Stimulated activated CD4-positive, alpha-beta T cell treated with anti-CD3 and anti-CD28 coated beads, TNF-alpha, amount 100 ng/mL, for 4 hours (primary cell): ENCODE data around the gene CROT.

ENCODE experiments used
- DNase-seq, 3 experiments: peaks; one replicate each; pipeline ENCODE4 v3.0.0-alpha.2; 2020; ENCODE audit warnings: low read depth in 3 of 3

CROT gene

GRCh38 chr7:87413951-87414793 lies 68.7 kb downstream of the CROT start:
- no peak for DNase-seq

GRCh38 chr7:87414794-87415188 lies 69.3 kb downstream of the CROT start:
- no peak for DNase-seq

GRCh38 chr7:87416682-87417587 lies 71.5 kb downstream of the CROT start:
- peak; percentile 11 to 61 (median 15) for DNase-seq

- no peak for DNase-seq
Observed at GRCh38 chr7:87420173-87420572, 74.7 kb downstream of the CROT start.

- DNase-seq: no peak
Observed at GRCh38 chr7:87424075-87424474, 78.6 kb downstream of the CROT start.

GRCh38 chr7:87426160-87426559 lies 80.7 kb downstream of the CROT start:
- no peak for DNase-seq

- no peak for DNase-seq
Observed at GRCh38 chr7:87427288-87427687, 81.8 kb downstream of the CROT start.

- no peak for DNase-seq
Observed at GRCh38 chr7:87432536-87432935, 87.1 kb downstream of the CROT start.

- no peak for DNase-seq
Observed at GRCh38 chr7:87435546-87435945, 90.1 kb downstream of the CROT start.

- DNase-seq: no peak
Observed at GRCh38 chr7:87445897-87446296, 100.4 kb downstream of the CROT start.

- no peak for DNase-seq
Observed at GRCh38 chr7:87447116-87447635, 101.7 kb downstream of the CROT start.

- DNase-seq: no peak
Observed at GRCh38 chr7:87448388-87448787, 102.9 kb downstream of the CROT start.
